Stimulated activated naive CD8-positive, alpha-beta T cell treated with anti-CD3 and anti-CD28 coated beads, Interleukin-15, amount 100 ng/mL, for 72 hours (primary cell): ENCODE measurements around the gene C16orf96.
A peak's percentile ranks its signal among the peaks of the same experiment; 100 is the strongest.

Experiments
- ATAC-seq: fragments of 150-1000 bp; cut with Tn5 transposase; 2 replicates; pipeline ENCODE4 v1.10.0; 2021; ENCODE audit warnings: mild to moderate bottlenecking, moderate library complexity
- DNase-seq, 2 donors: peaks; one replicate each; pipeline ENCODE4 v3.0.0; 2021 to 2022
- H3K27ac Mint-ChIP-seq, 2 donors: one replicate each; pipeline ENCODE4 v1.8.0; 2022; ENCODE audit warnings: mild to moderate bottlenecking in 2 of 2, mixed read lengths in 2 of 2, moderate library complexity in 2 of 2
- H3K27me3 Mint-ChIP-seq: one replicate; pipeline ENCODE4 v1.8.0; 2022; ENCODE audit warnings: mixed read lengths
- H3K4me1 Mint-ChIP-seq: one replicate; pipeline ENCODE4 v1.8.0; 2022; ENCODE audit warnings: mild to moderate bottlenecking, mixed read lengths
- H3K4me3 Mint-ChIP-seq, 2 donors: one replicate each; pipeline ENCODE4 v1.8.0; 2022; ENCODE audit warnings: mild to moderate bottlenecking in 2 of 2, mixed read lengths in 2 of 2, moderate library complexity in 1 of 2
- H3K9me3 Mint-ChIP-seq, 2 donors: one replicate each; pipeline ENCODE4 v1.8.0; 2022; ENCODE audit warnings: mixed read lengths in 2 of 2

C16orf96 gene

DNA sequence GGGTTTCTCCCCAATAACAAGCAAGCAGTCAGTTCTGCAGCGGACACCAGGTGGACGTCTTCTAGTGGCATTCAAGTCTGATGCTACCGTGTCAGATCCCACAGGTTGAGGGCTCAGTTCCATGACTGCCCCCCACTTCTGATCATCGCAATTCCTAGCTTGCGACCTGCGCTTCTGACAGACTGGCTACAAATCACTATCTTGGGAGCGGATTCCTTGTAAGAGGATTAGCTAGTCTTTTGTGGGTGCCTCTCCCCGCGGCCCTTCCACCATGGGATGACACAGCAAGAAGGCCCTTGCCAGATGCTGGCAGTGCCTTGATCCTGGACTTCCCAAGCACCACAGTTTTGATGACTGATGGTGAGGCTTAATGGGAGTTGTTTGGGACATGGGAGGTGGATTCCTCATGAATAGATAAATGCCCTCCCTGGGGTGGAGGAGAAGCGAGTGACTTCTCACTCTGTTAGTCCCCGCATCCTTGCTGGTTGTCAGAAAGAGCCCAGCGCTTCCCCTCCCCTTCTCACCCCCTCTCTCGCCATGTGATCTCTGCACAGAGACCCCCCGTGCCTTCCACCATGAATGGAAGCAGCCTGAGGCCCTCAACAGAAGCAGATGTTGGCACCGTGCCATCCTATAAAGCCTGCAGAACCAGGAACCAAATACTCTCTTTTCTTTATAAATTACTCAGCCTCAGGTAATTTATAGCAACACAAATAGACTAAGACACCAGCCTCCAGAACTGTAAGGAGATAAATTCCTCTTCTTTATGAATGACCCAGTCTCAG, 36.7 kb upstream of the C16orf96 start:
- ATAC-seq (no peak), DNase-seq (no peak)
- H3K27me3 Mint-ChIP-seq, result no peaks in the 10 kb centered on the region
- peaks cover 55% of the 10 kb centered on the region for H3K4me1 Mint-ChIP-seq
- no peak overlapping the region for H3K4me3 Mint-ChIP-seq
- H3K9me3 Mint-ChIP-seq, result no peaks in the 10 kb centered on the region
- H3K27ac Mint-ChIP-seq, result peak overlapping the region; percentile 20 to 22

DNA sequence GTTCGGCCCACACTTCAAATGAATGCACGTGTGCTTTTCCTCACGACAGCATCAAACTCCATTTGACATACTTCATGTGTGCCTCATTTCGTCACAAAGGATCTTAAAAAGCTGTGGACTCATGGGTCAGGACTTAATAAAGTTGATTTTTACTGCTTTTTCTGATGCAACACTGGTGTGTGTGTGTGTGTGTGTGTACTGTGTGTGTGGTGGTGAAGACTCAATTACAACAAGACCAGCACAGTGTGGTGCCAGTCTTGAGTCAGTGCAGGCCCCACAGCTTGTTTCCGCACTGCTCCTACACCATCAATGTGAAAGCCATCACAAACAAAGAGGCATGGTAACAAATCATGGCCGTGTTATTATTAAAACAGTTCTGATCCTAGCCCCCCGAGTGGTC, 35.2 kb upstream of the C16orf96 start:
- Mint-ChIP-seq H3K4me3 (no peak overlapping the region), H3K9me3 (no peaks in the 10 kb centered on the region), H3K4me1 (peaks cover 40% of the 10 kb centered on the region), H3K27me3 (no peaks in the 10 kb centered on the region), H3K27ac (no peak overlapping the region)
- ATAC-seq, result no peak
- DNase-seq, result no peak

DNA sequence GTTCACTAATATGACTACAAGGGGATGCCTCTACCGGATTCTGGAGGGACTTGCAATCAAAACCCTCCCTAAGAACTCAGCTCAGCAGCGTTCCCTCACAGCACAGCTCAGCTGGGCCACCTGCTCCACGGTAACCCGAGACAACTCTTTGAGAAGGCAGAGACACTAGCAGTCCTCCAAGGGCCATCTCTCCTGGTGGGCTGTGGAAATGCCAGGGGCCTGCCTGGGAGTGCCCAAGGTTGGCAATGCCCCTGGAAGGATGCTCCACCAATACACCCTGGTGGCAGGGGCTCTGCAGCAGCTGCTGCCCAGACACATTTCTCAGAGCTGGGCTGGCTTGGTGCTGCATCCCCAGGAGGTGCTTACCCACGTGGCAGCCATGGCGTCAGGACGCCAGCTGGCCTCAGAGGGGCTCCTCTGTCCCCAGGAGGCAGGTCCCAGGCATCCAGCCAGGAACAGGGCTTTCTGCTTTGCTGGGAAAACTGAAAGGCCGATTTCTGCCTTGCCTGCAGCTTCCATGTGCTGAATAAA, 34.0 kb upstream of the C16orf96 start:
- Mint-ChIP-seq H3K27me3 (no peaks in the 10 kb centered on the region), H3K4me3 (no peak overlapping the region), H3K4me1 (peaks cover 35% of the 10 kb centered on the region), H3K9me3 (no peaks in the 10 kb centered on the region), H3K27ac (no peak overlapping the region)
- no peak for ATAC-seq
- no peak for DNase-seq

DNA sequence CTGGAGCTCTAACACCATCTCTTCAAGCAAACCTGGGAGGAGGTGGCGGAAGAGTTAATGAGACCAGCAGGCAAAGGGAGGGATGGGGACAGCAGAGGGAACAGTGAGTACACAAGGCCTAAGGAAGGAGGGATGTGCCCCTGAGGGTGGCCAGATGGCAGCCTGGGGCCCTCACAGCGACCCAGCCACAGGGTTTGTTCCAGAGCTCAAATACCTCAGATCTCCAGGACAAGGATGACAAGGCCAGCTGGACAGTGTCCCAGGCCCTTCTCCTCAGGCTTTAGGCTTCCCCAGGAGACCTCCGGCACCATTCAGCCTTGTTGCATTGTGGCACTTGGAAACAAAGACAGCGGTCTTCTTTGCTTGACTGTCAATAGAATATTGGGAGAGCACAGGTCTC, 32.5 kb upstream of the C16orf96 start:
- no peaks in the 10 kb centered on the region for H3K9me3 Mint-ChIP-seq
- no peak overlapping the region for H3K4me3 Mint-ChIP-seq
- no peaks in the 10 kb centered on the region for H3K27me3 Mint-ChIP-seq
- DNase-seq (no peak), ATAC-seq (no peak)
- no peak overlapping the region for H3K27ac Mint-ChIP-seq
- H3K4me1 Mint-ChIP-seq, result peaks cover 37% of the 10 kb centered on the region

DNA sequence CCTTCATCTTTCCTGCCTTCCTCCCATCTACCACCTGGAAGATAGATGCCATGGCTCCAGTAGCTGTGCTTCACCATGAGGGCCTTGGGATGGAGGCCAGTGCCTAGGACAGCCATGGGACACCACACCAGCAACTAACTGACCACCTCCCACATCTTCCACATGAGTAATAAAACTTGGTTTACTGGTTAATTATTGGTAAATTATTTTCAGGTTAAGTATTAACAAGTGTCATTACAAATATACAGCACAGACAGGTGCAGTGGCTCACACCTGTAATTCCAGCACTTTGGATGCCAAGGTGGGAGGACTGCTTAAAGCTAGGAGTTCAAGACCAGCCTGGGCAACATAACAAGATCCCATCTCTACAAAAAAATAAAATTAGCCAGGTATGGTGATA, 31.6 kb upstream of the C16orf96 start:
- Mint-ChIP-seq H3K4me3 (no peak overlapping the region), H3K27me3 (no peaks in the 10 kb centered on the region), H3K27ac (no peak overlapping the region), H3K4me1 (peaks cover 43% of the 10 kb centered on the region), H3K9me3 (no peaks in the 10 kb centered on the region)
- DNase-seq (no peak), ATAC-seq (no peak)

DNA sequence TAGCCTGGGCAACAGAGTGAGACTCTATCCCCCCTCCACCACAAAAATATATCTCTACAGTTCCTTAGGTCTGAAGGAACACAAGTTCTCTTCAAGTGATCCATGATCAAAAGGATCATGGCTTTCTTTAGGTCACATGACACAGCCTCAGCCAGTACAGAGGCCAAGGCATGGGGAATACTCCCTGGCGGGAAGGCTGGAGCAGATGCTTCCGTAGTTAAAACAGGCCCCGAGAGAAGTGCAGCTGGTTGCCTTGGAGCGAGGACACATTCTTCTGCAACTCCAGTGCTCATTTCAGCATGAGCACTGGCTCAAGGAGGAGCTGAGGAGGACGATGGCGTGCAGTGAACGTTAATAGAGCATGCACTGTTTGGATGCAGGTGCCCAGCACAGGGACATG, 31.1 kb upstream of the C16orf96 start:
- Mint-ChIP-seq H3K9me3 (no peaks in the 10 kb centered on the region), H3K4me1 (peaks cover 44% of the 10 kb centered on the region), H3K4me3 (no peak overlapping the region), H3K27ac (no peak overlapping the region), H3K27me3 (no peaks in the 10 kb centered on the region)
- ATAC-seq (no peak), DNase-seq (no peak)

DNA sequence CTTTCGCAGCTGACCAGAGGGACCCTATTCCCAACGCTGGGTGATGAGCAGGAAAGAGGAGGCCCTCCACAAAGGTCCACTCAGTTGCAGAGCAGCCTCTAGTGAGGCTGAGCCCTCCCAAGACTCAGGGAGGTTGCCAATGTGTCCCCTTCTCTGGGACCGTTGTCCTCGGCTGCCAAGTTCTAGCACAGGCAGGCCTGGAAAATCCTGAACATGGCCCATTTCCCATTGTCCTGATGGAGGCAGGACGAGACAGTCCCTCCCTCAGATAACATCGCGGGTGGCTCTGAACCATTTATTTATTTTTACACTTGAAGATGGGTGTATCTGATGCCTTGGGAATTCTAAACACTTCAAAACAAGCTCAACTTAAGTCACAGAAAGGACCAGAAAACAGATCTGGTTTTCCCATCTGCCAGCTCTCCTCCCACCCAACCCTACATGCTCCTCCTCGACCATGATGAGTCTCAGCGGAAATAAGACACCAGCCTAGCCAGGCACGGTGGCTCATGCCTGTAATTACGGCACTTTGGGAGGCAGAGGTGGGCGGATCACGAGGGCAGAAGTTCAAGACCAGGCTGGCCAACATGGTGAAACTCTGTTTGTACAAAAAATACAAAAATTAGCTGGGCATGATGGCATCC, 30.4 kb upstream of the C16orf96 start:
- H3K27ac Mint-ChIP-seq, result no peak overlapping the region
- no peak overlapping the region for H3K4me3 Mint-ChIP-seq
- no peak for ATAC-seq
- DNase-seq, result no peak
- no peaks in the 10 kb centered on the region for H3K27me3 Mint-ChIP-seq
- H3K9me3 Mint-ChIP-seq, result no peaks in the 10 kb centered on the region
- peaks cover 50% of the 10 kb centered on the region for H3K4me1 Mint-ChIP-seq

DNA sequence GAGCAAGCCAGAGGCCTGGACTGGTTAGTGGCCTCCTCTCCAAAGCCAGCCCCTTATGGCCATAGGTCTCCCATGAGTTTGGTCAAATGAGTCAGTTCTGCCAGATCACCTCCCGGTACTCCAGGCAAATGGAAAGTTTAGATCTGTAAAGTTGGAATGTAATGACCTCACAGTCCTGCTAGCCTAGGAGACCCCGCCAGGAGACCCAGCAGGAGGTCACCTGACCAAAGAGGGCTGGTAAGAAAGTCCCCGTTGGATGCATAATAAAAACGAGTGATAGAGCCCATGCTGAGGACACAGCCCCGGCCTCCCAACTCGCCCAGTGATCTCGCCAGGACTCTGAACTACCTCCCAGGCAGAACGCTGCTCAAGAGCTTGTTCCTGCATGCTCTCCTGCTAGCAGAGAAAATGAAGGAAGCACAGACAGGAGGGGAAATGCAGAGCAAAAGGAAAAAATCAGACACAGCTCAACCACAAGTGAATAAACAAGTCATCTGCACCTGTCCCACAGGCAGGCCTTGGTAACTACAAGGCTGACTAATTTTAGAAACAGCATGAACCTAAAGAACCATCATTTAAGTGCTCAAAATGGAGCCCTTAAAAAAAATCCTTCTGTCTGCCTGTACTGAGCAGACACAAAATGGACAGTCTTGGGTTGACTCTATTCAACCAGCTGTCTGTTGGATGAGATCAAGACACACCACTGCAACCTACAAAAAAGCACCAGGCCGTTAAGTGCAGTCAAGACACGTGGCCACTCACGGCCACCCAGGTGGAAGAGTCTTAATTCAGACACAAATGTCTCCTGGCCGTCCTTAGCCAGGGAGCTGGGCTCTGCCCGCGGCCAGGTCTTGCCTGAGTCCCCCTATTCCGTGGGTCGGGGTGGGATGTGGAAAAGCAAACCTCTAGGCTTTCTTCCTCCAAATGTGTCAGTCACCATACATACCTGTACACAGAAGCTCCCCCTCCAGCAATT, 26.8 kb upstream of the C16orf96 start:
- Mint-ChIP-seq H3K27ac (peak overlapping the region; percentile 74 to 90), H3K4me1 (peaks cover 55% of the 10 kb centered on the region), H3K9me3 (no peaks in the 10 kb centered on the region), H3K4me3 (peak overlapping the region; percentile 42 to 66), H3K27me3 (no peaks in the 10 kb centered on the region)
- no peak for DNase-seq
- ATAC-seq, result peak; percentile 89

DNA sequence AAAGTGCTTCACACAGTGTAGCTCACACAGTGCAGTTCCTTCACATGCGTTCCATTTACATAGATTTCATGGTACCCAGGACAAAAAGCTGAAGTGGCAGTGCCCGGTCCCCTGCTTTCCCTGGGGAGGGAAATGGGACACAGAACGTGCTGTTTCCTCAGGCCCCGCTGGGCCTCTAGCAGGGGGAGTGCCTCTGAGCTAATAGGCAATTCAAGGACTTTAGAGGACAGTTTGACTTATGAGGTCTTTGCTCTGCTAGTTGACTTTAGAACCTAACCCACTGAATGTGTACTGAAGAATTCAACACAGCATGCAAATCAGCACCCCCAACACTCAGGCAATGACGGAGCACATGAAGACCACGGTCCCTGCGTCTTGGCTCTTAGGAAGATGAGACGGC, 24.3 kb upstream of the C16orf96 start:
- Mint-ChIP-seq H3K4me1 (peaks cover 75% of the 10 kb centered on the region), H3K27me3 (no peaks in the 10 kb centered on the region), H3K9me3 (no peaks in the 10 kb centered on the region), H3K4me3 (no peak overlapping the region), H3K27ac (no peak overlapping the region)
- ATAC-seq (no peak), DNase-seq (no peak)

DNA sequence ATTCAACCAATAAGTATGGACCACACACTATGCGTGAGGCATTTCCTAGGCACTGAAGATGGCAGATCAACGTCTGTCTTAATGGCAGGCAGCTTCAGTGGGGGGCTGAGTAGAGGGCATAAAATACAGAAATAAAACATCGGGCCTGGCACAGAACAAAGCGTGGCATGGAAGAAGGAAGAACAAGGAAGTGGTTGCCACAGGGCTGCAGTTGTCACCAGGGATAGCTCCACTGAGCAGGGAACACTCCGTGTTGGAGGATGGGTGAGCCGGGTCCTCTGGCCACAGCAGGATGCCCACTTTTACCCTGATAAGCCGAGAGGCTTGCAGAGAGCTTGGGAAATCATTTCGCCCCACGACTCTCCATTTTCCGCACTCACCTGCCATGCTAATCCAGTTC, 23.9 kb upstream of the C16orf96 start:
- DNase-seq (no peak), ATAC-seq (no peak)
- H3K27ac Mint-ChIP-seq, result no peak overlapping the region
- H3K27me3 Mint-ChIP-seq, result no peaks in the 10 kb centered on the region
- H3K4me3 Mint-ChIP-seq, result no peak overlapping the region
- H3K9me3 Mint-ChIP-seq, result no peaks in the 10 kb centered on the region
- H3K4me1 Mint-ChIP-seq, result peaks cover 75% of the 10 kb centered on the region

DNA sequence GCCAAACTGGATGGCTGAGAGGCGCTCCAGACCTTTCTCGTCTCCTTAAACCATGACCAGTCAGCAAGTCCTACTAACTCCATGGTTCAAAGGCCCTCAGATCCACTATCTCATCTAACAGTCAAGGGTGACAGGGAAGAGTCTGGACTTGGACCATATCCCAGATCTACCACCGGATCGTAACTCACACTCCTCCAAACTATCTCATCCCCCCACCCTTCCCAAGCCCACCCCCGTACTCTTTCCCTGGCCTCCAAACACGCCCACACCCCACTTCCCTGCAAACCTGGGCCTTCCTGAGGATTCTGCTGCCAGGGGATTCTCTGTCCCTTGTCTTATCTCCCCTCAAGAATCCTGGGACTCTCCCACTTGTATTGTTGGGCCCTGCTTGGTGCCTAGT, 22.6 kb upstream of the C16orf96 start:
- Mint-ChIP-seq H3K4me1 (peaks cover 68% of the 10 kb centered on the region), H3K27ac (no peak overlapping the region), H3K9me3 (no peaks in the 10 kb centered on the region), H3K27me3 (no peaks in the 10 kb centered on the region), H3K4me3 (no peak overlapping the region)
- no peak for DNase-seq
- no peak for ATAC-seq

DNA sequence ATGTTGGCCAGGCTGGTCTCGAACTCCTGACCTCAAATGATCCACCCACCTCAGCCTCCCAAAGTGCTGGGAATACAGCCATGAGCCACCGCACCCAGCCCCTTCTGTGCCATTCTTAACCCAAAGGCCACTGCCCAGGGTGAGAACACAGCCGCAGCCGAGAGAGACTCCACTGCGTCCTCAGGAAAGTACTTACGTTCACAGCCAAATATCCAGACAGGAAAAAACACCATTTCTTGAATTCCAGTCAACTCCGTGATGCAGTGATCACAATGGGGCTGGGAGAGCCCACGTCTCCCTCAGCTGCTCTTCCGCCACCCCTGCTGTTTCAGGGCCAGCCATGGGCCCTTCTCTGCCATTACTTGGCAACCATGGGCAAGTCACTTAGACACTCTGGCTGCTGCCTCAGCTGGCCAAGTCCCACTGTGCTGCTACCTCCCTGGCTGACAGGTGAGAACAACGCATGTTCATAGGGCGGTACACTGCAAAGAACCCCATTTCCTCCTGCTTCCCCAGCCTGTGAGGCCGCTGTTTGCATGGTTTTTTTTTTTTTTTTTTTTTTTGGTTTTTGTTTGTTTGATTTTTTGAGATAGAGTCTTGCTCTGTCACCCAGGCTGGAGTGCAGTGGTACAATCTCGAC, 21.9 kb upstream of the C16orf96 start:
- peaks cover 62% of the 10 kb centered on the region for H3K4me1 Mint-ChIP-seq
- ATAC-seq (no peak), DNase-seq (no peak)
- no peaks in the 10 kb centered on the region for H3K9me3 Mint-ChIP-seq
- H3K27ac Mint-ChIP-seq, result no peak overlapping the region
- no peaks in the 10 kb centered on the region for H3K27me3 Mint-ChIP-seq
- no peak overlapping the region for H3K4me3 Mint-ChIP-seq

DNA sequence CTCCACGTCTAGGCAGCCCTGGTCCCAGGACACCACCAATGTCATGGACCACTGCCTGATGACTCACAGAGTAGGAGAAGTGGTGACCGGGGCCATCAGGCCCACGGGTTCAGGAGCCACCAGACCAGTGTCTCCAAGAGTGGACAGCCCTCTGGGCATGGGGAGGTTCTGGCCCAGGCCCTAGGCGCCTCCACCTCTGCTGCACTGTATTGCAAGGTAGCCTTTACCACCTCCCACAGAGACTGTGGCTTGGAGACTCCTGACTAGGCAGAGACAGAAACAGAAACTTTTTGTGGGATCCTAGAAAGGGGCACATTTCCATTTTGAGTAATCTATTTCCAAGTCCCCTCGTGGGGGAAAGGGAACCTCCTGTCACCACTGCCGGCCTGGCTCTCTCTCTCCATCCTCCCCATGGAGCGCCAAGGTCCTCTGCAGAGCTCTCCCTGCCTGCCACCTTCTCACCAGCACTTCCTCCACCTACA, 20.5 kb upstream of the C16orf96 start:
- Mint-ChIP-seq H3K4me3 (peak overlapping the region; percentile 41 to 71), H3K4me1 (peaks cover 48% of the 10 kb centered on the region), H3K9me3 (peaks cover 7 to 10% of the 10 kb centered on the region in 2 donors), H3K27ac (peak overlapping the region in 1 of 2 donors; percentile 2), H3K27me3 (no peaks in the 10 kb centered on the region)
- ATAC-seq (peak; percentile 73), DNase-seq (peak in 1 of 2 donors; percentile 56)

DNA sequence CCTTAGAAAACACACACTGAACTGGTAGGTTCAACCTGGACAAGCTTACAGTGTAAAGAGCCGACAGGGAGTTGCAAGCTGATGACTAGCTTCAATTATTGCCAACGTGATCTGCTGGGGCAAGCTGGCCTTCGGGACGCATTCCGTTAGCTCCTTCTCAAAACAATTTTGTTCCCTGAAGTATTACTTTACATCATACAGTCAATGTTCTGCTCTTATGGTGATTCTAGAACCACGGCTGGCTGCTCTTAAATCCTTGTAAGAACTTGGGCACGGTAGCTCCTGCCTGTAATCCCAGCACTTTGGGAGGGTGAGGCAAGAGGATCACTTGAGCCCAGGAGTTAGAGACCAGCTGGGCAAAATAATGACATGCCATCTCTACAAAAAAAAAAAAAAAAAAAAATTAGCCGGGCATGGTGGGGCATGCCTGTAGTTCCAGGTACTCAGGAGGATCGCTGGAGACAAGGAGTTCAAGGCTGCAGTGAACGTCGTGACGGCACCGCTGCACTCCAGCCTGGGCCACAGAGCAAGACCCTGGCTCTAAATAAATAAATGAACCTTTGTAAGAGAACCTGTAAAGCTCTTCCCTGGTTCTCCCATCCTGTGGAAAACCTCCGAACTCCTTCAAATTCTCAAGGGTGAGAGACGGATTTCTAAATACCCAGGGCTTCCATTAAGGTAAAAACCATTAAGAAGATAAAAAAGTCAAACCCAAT, 19.6 kb upstream of the C16orf96 start:
- H3K27ac Mint-ChIP-seq, result no peak overlapping the region
- peak overlapping the region; percentile 83 to 89 for H3K4me3 Mint-ChIP-seq

More for the DNA sequence above, 19.6 kb upstream of the C16orf96 start:
- ATAC-seq (no peak), DNase-seq (no peak)
- Mint-ChIP-seq H3K9me3 (peaks cover 7 to 10% of the 10 kb centered on the region in 2 donors), H3K27me3 (no peaks in the 10 kb centered on the region), H3K4me1 (peaks cover 48% of the 10 kb centered on the region)
